ENCODE measurements around the gene SKP1. TPM values are rescaled to one million over a fixed set of nuclear protein-coding genes. Genes with fewer than 3 reads are reported as not detected.
A peak's percentile ranks its signal among the peaks of the same experiment; 100 is the strongest.

Gene SKP1
- total and polyA plus RNA-seq, 12 donors = 65.2 to 675 (median 483) TPM

- H3K27ac ChIP-seq = peak overlapping the region in 1 of 10 donors; percentile 64
- WGBS, 2 donors = 77 to 84% methylated on average over 13 of the region's 13 CpGs
- intact Hi-C loops (cut with DNase I) = no loop called here
Observed at GRCh38 chr5:134115806-134116175, 61.0 kb downstream of the SKP1 start.

GRCh38 chr5:134114886-134115805 is 61.6 kb downstream of the SKP1 start:
- no peaks in the 10 kb centered on the region for H3K36me3 ChIP-seq
- no peak for DNase-seq
- H3K9me3 ChIP-seq = no peaks in the 10 kb centered on the region
- TF ChIP-seq CTCF (IDR thresholded peaks at IDR 0.05) = no peak
- intact Hi-C loops (cut with DNase I) = no loop called here
- peak overlapping the region in 1 of 10 donors; percentile 64 for H3K27ac ChIP-seq
- peaks cover 0 to 45% (median 28%) of the 10 kb centered on the region in 7 donors for H3K27me3 ChIP-seq
- peak overlapping the region in 9 of 10 donors; percentile 35 to 73 (median 57) for H3K4me3 ChIP-seq
- H3K4me1 ChIP-seq = peaks cover 3 to 22% (median 14%) of the 10 kb centered on the region in 9 donors
- no peak for ATAC-seq
- WGBS, 2 donors = 5 to 10% methylated on average over 63 to 110 of the region's 110 CpGs

More at GRCh38 chr5:134115806-134116175, 61.0 kb downstream of the SKP1 start:
- Histone ChIP-seq H3K9me3 (no peaks in the 10 kb centered on the region), H3K27me3 (peaks cover 0 to 45% (median 28%) of the 10 kb centered on the region in 7 donors), H3K36me3 (no peaks in the 10 kb centered on the region), H3K4me1 (peaks cover 3 to 22% (median 14%) of the 10 kb centered on the region in 9 donors), H3K4me3 (peak overlapping the region in 6 of 10 donors; percentile 56 to 73 (median 62))
- DNase-seq = no peak
- no peak for ATAC-seq
- no peak for TF ChIP-seq CTCF (IDR thresholded peaks at IDR 0.05)

- H3K36me3 ChIP-seq = no peaks in the 10 kb centered on the region
- WGBS, 2 donors = 1% methylated on average over 58 to 90 of the region's 90 CpGs
- ATAC-seq (peak; percentile 93 to 96 (median 94)), DNase-seq (peak; percentile 56 to 79)
- H3K9me3 ChIP-seq = no peaks in the 10 kb centered on the region
- intact Hi-C loops (cut with DNase I) = no loop called here
- H3K4me3 ChIP-seq = peak within 1 kb of the TSS; percentile 22 to 73 (median 56)
- H3K27ac ChIP-seq = peak within 1 kb of the TSS in 1 of 10 donors; percentile 81
- peaks cover 3 to 22% (median 14%) of the 10 kb centered on the region in 9 donors for H3K4me1 ChIP-seq
- no peak for TF ChIP-seq CTCF (IDR thresholded peaks at IDR 0.05)
- H3K27me3 ChIP-seq = peaks cover 0 to 45% (median 28%) of the 10 kb centered on the region in 7 donors
Observed at GRCh38 chr5:134113902-134114875, 62.6 kb downstream of the SKP1 start, which contains the start of gene TCF7. Gene TCF7, plus strand, starts transcription at chr5:134114681. Its CDS starts 226 bp downstream, at chr5:134114907.
